Right forelimb (tissue), 1 donor: Measurements from ENCODE around the gene STAC3.

Source experiments
- DNase-seq: peaks from one replicate; pipeline ENCODE4 v3.0.0-alpha.2; 2018

The STAC3 gene

GRCh38 chr12:57210461-57210860 is 40.5 kb downstream of the STAC3 start:
- DNase-seq, result no peak

- no peak for DNase-seq
Observed at GRCh38 chr12:57209916-57210315, 41.1 kb downstream of the STAC3 start.

GRCh38 chr12:57208631-57209282 is 42.2 kb downstream of the STAC3 start:
- no peak for DNase-seq

GRCh38 chr12:57207731-57208630 is 43.0 kb downstream of the STAC3 start:
- no peak for DNase-seq

GRCh38 chr12:57205931-57206330 is 45.1 kb downstream of the STAC3 start:
- DNase-seq, result no peak

GRCh38 chr12:57205186-57205585 is 45.8 kb downstream of the STAC3 start:
- no peak for DNase-seq

- no peak for DNase-seq
Observed at GRCh38 chr12:57204454-57204853, 46.5 kb downstream of the STAC3 start.

- no peak for DNase-seq
Observed at GRCh38 chr12:57203791-57204190, 47.2 kb downstream of the STAC3 start.

- no peak for DNase-seq
Observed at GRCh38 chr12:57203201-57203600, 47.8 kb downstream of the STAC3 start.

GRCh38 chr12:57202321-57202720 is 48.7 kb downstream of the STAC3 start:
- DNase-seq, result no peak

- DNase-seq, result no peak
Observed at GRCh38 chr12:57201631-57202030, 49.4 kb downstream of the STAC3 start.

GRCh38 chr12:57201219-57201618 is 49.8 kb downstream of the STAC3 start:
- no peak for DNase-seq

- DNase-seq, result no peak
Observed at GRCh38 chr12:57200497-57200896, 50.5 kb downstream of the STAC3 start.

GRCh38 chr12:57199191-57199590 is 51.8 kb downstream of the STAC3 start:
- DNase-seq, result no peak

GRCh38 chr12:57198329-57198728 is 52.7 kb downstream of the STAC3 start:
- no peak for DNase-seq

GRCh38 chr12:57196956-57197355 is 54.0 kb downstream of the STAC3 start:
- no peak for DNase-seq

- DNase-seq, result no peak
Observed at GRCh38 chr12:57196439-57196838, 54.5 kb downstream of the STAC3 start.

- no peak for DNase-seq
Observed at GRCh38 chr12:57195611-57196371, 55.2 kb downstream of the STAC3 start.

- DNase-seq, result no peak
Observed at GRCh38 chr12:57195186-57195585, 55.8 kb downstream of the STAC3 start.

- no peak for DNase-seq
Observed at GRCh38 chr12:57194253-57194652, 56.7 kb downstream of the STAC3 start.

- DNase-seq, result no peak
Observed at GRCh38 chr12:57193706-57194245, 57.2 kb downstream of the STAC3 start.
